GM18907 (cell line): ENCODE measurements around the gene FANCC.
A peak's percentile ranks its signal among the peaks of the same experiment; 100 is the strongest.

Experiments used
- ATAC-seq: cut with Tn5 transposase; IDR thresholded peaks from one replicate; pipeline ENCODE4 v1.9.1; 2021; ENCODE audit warnings: mild to moderate bottlenecking, moderate library complexity; ENCODE audit not compliant: unreplicated experiment

The FANCC gene, protein sequence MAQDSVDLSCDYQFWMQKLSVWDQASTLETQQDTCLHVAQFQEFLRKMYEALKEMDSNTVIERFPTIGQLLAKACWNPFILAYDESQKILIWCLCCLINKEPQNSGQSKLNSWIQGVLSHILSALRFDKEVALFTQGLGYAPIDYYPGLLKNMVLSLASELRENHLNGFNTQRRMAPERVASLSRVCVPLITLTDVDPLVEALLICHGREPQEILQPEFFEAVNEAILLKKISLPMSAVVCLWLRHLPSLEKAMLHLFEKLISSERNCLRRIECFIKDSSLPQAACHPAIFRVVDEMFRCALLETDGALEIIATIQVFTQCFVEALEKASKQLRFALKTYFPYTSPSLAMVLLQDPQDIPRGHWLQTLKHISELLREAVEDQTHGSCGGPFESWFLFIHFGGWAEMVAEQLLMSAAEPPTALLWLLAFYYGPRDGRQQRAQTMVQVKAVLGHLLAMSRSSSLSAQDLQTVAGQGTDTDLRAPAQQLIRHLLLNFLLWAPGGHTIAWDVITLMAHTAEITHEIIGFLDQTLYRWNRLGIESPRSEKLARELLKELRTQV

DNA sequence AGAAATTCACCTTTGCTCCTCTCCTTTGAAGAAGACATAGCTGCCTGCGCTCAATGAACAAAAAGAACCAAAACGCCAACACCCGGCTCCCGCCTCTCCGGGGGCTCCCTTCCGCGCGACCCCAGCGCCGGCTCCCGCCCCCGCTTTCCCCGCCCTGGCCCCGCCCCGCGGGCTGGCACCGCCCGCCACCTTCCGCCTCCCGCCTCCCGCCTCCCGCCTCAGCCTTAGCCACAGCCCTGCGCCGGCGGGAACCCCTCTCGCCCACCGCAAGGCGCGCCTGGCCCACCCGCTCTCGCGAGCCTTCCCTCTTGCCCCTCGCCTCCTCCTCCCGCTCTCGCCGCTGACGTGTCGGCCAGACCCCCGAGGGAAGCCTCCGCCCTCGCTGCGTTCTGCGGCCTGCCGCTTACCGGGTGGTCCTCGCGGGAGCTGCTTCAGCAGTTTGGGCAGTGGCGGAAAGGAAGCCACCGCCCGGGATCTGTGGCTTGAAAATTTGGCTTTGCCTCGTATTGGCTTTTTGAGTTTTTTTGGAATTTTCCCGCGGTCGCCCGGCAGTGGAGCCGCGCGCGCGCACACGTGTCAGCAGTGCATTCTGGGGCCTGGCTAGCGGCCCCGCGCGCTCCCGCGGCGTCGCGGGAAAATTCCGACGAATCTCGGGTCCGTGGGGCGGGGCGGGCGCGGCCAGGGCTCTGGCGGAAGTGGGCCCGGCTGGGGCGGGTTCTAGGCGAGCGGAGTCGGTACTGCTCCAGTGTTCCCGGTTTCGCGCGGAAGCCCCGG, at the start of gene FANCC:
FANCC (minus strand) TSS at position 591 of the 774 bp plus-strand sequence. CDS start 68,418 bp downstream, outside the sequence.
- ATAC-seq, result peak; percentile 68

DNA sequence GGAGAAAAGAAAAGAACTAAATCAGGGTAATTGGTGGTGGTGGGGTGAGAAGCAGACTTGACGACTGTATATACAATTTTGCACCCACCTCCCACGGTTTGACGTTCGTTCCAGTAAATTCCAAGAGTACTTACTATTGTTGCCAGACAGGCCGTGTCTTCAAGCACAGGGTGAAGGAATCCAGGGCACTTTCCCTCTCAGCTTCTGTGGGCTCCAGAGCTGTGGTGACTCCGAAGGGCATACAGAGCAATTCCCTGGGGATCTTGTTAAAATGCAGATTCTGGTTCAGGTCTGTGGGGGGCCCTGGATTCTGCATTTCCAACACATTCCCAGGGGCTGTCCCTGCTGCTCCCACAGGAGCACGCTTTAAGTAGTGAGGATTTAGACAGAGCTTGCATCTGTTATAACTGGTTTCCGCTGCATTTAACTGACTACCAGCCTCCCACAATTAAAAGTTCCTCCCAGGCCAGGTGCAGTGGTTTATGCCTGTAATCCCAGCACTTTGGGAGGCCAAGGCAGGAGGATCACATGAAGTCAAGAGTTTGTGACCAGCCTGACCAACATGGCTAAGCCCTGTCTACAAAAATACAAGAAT, 49.3 kb upstream of the FANCC start:
- no peak for ATAC-seq

DNA sequence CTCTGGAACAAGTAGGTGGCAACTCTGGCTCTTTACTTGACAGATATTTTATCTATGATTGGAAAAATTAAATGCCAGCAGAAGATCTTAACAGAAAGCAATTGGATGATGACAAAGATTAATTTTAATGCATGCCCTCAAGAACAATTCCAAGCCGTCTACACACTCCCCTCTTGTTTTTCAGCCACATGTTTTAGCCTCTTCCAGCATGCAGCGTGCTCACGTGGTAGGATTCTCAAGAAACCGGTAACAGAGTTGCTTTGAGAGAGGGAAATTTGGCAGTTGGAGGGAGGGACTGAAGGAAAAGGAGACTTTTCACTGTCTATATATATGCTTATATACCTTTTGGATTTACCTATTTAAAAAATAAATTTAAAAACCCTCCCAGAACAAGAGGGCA, 48.3 kb upstream of the FANCC start:
- no peak for ATAC-seq

DNA sequence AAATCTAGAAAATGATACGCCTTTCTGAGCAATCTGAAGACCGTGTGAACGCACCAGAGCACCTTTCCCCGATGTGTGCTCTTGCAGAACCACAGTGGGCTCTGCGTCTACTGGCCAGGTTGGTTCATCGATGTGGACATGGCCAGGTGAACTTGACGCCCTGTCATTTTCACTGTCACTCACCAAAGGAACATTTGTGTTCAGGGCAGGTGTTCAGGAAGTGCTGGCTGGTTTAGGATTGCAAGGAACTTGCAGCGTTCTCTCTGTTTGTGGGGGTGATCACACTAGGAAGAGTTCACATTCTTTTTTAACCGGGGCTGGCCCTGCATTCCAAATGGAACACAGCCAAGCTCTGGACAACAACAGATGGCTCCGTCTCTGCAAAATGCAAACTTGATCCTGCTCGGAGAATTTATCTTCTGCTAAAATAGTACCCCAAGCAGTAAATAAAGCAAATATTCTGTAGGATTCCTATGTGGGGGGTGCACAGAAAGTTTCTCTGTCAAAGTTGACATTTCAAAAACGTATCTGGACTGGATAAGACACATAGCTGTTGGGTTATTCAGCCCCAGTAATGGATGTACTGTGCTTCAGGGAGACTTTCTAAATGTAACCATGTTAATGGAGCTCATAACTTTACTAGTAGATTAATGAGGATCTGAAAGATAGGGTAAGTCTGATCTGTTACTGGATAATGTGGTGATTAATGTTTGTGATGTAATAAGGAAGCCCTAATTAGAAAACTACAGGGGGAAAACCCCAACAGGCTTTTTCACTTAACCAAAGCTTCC, 45.7 kb upstream of the FANCC start:
- no peak for ATAC-seq

DNA sequence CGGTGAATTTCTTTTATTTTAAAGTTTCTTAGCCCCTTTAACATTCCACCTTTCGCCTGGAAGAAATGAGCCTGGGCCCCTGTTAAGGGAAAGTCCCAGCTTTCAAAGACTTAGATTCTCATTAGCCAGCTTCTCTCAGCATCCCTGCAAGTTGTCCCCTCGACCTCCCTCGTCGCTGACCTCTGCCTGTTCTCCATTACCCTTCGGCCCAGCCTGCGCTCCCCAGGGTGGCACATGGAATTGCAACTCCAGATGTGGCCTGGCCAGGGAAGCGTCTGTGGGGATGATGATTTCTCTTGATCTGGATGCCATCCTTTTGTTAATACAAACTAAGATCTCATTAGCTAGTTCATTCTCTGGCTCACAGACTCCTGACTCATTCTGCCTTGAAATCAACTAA, 43.4 kb upstream of the FANCC start:
- ATAC-seq, result no peak

DNA sequence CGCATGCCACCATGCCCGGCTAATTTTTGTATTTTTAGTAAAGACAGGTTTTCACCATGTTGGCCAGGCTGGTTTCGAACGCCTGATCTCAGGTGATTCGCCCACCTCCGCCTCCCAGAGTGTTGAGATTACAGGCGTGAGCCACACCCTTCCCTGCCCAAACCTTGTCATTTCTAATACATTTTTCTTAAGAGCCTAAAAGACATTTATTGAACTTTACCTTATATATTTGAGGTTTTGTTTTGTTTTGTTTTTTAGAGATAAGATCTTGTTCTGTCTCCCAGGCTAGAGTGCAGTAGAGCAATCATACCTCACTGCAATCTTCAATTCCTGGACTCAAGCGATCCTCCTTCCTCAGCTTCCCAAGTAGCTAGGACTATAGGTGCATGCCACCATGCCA, 39.8 kb upstream of the FANCC start:
- ATAC-seq, result no peak

DNA sequence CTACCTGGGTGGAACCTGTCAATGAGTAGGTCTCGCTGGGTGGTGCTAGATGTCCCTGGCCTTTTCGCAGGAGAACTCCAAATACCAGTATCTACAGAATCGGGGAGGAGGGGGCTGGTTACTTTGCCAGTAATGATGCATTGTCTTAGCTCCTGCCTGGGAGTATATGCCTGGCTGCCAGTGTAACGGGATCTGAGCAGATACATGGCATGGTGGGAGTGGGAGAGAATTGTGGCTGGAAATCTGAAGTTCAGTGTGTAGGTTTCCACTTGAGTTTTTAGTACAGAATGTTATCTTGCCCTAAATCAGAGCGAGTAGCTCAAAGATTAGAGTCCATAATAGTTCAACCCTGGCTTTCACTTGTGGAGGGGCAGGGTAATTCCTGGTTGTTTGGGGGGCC, 38.0 kb upstream of the FANCC start:
- no peak for ATAC-seq

DNA sequence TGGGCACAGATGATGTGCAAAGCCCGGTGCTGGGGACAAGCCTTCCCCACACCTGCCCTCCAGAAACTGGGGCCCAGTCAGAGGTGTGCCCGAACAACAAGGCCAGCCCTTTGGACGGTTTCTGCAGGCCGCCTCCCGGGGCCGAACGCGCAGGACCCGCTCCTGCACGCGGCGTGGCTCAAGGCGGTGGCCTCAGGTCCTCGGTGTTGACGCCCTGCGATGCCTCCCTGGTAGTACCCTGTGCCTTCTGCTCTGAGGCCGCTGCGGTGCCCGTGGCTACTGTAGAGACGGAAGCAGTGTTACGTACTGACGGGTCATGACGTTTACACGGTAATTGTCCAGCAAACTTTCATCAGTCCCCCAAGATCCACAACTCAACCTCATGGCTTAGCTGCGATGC, 33.5 kb upstream of the FANCC start:
- ATAC-seq, result no peak

DNA sequence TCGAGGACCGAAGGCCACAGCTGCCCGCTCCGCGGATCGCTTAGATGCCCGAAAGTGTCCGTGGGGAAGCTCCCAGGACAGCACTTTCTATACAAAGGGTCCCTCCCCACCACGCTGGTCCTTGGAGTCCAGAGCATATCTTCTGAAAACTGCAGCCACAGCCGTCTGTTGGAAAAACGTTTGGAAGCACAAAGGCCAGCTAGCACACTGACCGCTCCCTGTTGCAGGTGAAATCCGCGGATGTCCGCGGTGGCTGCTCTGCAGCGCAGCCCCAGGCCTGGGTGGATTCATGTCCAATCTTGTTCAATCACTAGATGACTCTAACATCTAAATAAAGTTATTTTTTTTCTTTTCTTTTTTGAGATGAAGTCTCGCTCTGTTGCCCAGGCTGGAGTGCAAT, 32.8 kb upstream of the FANCC start:
- no peak for ATAC-seq

DNA sequence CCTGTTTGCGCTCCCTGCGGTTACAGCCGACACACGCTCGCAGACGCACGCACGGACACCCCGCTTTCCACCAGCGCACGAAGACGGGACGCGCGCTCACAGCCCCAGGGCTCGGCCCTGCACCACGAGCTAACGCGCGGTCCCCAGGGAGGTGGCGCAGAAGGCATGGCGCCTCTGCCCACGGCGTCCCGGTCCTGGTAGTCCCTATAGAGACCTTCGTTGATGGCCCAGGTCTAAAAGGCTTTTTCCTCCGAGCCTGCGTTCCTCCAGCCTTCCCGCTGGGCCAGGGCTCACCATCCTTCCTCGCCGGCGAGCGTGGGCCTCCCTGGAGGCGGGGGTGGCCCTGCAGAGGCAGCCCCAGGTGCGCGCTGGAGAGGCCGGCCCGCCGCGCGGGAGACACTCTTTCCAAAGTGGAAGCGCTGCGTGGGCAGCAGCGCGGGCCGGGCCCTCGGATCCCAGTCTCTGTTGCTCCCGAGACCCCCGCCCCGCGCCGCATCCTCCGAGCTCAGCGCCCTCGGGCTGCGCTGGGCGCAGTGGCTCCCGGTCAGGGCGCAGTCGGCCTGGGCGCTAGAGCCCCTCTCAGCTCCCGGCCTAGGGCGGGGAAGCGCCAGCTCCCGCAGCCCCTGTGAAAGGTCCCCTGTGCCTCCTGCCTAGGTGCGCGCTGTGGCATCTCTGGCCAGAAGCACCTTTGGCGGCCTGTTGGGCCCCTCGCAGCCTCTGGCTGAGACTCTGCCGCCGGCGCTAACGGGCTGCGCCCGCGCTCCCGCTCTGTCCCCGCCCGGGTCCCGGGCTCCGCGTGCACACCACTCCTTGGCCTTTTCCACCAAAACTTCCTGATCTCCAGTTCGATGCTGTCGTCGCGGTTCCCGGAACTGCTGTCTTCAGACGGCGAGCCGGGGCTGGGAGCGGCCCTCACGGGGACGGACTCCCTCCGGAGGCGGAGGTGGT, 31.9 kb upstream of the FANCC start:
- ATAC-seq, result no peak

DNA sequence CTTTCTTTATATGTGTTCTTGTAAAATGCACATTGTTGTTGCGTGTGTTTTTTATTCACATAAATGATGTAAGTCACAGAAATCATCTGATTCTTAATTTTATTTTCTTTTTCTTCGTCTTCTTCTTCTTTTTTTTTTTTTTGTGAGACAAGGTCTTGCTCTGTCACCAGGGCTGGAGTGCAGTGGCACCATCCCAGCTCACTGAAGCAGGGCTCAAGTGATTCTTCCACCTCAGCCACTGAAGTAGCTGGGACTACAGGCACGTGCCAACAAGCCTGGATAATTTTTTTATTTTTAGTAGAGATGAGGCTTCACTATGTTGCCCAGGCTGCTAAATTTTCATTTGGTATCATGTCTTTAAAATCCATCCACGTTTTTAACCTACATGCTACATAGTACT, 28.5 kb upstream of the FANCC start:
- no peak for ATAC-seq

DNA sequence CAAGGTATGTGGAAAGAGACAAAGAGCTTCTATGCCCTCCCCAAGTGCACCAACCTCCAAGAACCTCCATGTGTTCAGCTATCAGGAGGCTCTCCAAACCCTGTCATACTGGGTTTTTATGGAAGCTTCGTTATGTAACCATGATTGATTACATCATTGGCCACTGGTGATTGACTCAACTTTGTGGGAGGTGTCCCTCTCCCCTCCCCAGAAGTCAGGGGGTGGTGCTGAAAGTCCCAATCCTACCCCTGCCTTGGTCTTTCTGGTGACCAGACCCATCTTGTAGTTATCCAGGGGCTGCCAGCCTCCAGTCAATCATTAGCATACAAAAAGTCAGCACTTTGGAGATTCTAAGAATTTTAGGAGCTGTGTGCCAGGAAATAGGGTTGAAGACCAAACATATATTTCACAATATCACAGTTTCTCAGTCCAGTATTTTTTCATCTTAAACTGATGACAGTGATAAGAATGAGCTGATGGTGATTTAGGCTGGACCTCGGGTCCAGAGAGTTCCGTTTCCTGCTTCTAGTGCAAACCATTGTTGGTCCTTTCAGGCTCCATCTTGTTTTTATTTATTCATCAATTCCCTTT, 27.3 kb upstream of the FANCC start:
- ATAC-seq, result no peak

DNA sequence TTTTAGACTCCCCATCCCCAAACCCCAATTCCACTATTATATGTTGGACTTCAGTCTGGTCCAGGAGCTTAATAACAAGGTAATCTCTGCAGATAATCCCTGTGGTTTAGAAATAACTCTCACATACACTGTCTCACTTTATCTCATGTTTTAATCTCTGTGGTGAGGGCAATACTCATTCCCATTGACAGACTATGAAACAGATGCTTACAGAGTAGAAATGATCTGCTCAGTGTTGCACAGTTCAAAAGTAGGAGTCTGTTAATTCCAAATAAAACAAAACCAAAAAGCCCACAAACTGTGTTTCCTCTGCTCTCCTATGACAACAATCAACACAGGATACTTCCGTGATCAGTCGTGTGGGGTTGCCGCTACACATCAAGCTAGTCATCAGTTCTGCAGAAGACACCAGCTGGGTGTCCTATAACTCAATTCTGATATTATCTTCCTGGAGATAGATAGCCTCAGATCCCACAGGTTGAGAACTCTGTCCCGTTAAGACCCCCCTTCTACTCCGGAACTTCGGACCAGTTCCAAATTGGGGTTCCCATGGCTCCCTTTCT, 26.3 kb upstream of the FANCC start:
- ATAC-seq, result no peak

DNA sequence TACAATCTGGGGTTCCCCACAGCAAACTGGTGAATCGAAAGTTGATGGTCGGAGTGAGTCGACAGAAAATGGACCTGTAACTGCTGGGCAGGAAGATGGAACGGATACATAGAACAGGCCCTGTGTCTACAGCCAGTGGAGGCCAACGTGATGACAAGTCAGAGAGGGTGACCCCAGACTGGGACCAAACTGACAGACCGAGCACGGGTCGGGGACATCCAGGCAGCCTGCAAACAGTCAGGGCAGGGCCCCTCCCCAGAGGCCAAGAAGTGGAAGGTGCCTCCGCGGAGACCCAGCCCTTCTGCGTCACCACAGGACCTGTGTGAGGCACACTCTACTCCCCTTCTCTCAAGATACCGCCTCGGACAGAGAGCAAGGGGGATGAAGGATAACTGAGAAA, 25.1 kb upstream of the FANCC start:
- ATAC-seq, result no peak

DNA sequence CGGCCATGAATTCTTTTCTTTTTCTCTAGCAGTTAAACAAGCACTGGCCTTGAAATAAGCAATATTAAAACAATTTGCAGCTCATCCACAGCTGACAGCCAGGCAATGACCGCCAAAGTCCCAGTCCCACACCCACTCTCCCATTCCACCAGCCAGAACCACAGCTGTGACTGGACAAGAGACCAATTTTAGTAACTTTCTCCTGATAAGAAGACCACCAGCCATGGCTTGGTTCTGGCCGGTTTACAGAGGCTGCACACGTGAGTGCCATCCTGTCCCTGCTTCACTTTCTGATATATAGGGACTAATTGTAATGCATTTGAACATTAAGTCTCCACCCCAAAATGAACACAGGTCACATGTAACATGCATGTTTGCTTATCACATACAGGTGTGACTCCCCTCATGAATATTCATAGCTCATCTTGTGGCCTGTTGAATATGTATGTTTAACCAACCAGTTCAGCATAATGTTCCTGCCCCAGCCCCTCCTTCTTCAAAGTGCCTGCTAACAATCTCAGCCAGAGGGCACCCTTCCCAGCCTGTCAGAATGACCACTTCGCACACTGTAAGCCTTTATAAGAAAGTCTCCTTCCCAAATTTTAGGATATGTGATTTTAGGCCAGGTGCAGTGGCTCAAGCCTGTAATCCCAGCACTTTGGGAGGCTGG, 23.9 kb upstream of the FANCC start:
- ATAC-seq, result no peak

DNA sequence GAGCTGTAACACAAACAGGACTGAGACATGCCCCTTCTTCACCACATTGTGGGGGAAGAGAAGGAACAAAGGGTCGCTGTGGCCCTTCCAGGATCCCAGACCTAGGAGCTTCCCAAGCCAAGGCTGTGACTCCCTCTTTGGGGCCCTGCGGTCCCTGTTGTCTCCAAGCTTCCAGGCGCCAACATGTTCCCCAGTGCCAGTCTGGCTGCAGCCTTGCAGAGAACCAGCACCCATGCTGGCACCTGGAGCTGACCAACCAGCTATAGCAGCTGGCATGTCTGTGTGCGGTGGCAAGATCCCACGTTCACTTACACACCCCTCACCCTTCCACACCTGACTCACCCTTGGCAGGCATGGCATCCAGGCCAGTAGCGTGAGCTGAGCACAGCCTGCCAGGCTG, 20.7 kb upstream of the FANCC start:
- ATAC-seq, result no peak

DNA sequence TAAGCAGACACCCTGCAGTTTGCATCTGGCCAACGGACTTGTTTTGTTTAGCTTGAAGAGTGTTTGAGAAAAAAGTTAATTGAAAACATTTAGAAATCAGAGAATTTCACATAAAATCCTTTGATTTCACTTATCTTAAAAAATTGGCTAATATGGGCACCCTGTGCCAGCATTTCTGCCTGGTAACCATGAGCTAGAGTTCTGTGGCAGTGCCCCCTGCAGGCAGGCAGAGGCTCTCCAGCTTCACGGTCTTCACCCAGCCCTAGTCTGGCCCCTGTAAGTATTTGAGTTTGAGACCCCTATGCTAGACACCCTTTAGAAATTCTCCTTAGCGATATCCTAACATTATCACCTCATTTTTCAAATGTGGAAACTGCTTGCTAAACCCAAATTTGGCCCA, 18.8 kb upstream of the FANCC start:
- ATAC-seq, result no peak

DNA sequence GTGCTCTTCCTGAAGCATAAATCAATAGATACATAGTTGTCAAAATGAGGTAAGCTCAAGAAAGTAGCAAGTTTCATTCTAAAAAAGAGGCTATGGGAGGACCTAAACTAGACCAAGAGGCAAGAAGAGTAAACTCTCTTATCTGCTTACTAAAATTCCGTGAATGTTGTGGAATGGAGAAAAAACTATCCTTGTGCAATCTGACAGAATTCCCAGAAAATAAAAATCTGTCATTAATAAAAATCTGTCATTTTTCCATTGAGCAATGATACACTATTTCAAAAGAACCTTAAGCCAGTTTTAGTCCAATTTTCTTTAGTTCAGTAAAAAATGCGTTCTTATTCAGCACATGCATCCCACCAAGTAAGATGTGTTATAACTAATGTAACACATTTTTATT, 15.9 kb upstream of the FANCC start:
- ATAC-seq, result no peak
